Tibial nerve (tissue), 4 donors: Measurements from ENCODE around the gene PCSK5. TPM values are rescaled to one million over a fixed set of nuclear protein-coding genes. Genes with fewer than 3 reads are reported as not detected.

Experiments used
- DNase-seq, 2 donors: peaks; one replicate each; pipeline ENCODE4 v3.0.0-alpha.2; 2019; ENCODE audit warnings: low spot score in 2 of 2
- H3K27ac ChIP-seq, 4 donors: fragments of 200-600 bp; sonication (generic) in 3 of 4; one replicate each; pipeline ENCODE4 v1.5.1; 2017 to 2019; ENCODE audit warnings: mild to moderate bottlenecking in 1 of 4
- H3K27me3 ChIP-seq, 2 donors: fragments of 200-600 bp; sonication (generic) in 1 of 2; one replicate each; pipeline versions ENCODE4 v1.5.1 to v1.6.0; 2017 to 2019
- H3K36me3 ChIP-seq, 3 donors: fragments of 200-600 bp; sonication (generic); one replicate each; pipeline ENCODE4 v1.5.1; 2018 to 2019
- H3K4me1 ChIP-seq, 4 donors: fragments of 200-600 bp; sonication (generic) in 3 of 4; one replicate each; pipeline ENCODE4 v1.5.1; 2017 to 2019
- H3K4me3 ChIP-seq, 4 donors: fragments of 200-600 bp; sonication (generic) in 3 of 4; one replicate each; pipeline ENCODE4 v1.5.1; 2017 to 2019; ENCODE audit warnings: mild to moderate bottlenecking in 1 of 4, moderate library complexity in 1 of 4
- H3K9me3 ChIP-seq, 4 donors: fragments of 200-600 bp; sonication (generic) in 3 of 4; one replicate each; pipeline ENCODE4 v1.5.1; 2017 to 2019
- CTCF ChIP-seq, 5 experiments: fragments of 200-600 bp in 3 of 5; fragments of 450-650 bp in 2 of 5; sonication (generic) in 3 of 5; IDR thresholded peaks; one replicate each; pipeline ENCODE4 v1.5.1; 2016 to 2019; ENCODE audit warnings: antibody characterized with exemption in 5 of 5, mild to moderate bottlenecking in 3 of 5, moderate library complexity in 2 of 5
- EP300 ChIP-seq, 2 donors: sonication (generic); formaldehyde crosslinking; IDR thresholded peaks; one replicate each; pipeline ENCODE4 v1.6.1; 2017; ENCODE audit warnings: antibody characterized with exemption in 2 of 2, mild to moderate bottlenecking in 1 of 2
- POLR2A ChIP-seq, 2 donors: fragments of 450-650 bp; IDR thresholded peaks; one replicate each; pipeline ENCODE4 v1.6.1; 2017; ENCODE audit warnings: antibody characterized with exemption in 2 of 2, mild to moderate bottlenecking in 2 of 2, moderate library complexity in 2 of 2
- WGBS, 2 donors: methylation state at CpG; one replicate each; pipeline ENCODE4 v1.1.5; 2018; 5-methylcytosine and 5-hydroxymethylcytosine counted together
- total RNA-seq, 4 donors: library from RNA; depleted of rRNA; stranded (reverse); fragments of >200 nt; gene quantifications; one replicate each; pipeline ENCODE4 v1.1.0, GENCODE V29; 2016

PCSK5 gene
- total RNA-seq, 4 donors from 2014 or later = 12.5 to 32.7 (median 23.0) TPM

GRCh38 chr9:75889577-75889976, 896 bp upstream of the PCSK5 start:
- no peak for TF ChIP-seq POLR2A (IDR thresholded peaks at IDR 0.05)
- TF ChIP-seq CTCF (IDR thresholded peaks at IDR 0.05) = no peak
- TF ChIP-seq EP300 (IDR thresholded peaks at IDR 0.05) = no peak
- DNase-seq = no peak
- no peaks in the 10 kb centered on the region for H3K9me3 ChIP-seq
- peak overlapping the region; percentile 68 to 97 (median 84) for H3K4me3 ChIP-seq
- H3K4me1 ChIP-seq = peaks cover 0 to 36% (median 23%) of the 10 kb centered on the region in 4 donors
- 2 to 9% methylated on average over 7 of the region's 7 CpGs for WGBS, 2 donors
- H3K27me3 ChIP-seq = no peaks in the 10 kb centered on the region
- H3K27ac ChIP-seq = peak overlapping the region; percentile 6 to 92 (median 85)
- no peaks in the 10 kb centered on the region for H3K36me3 ChIP-seq

- H3K4me3 ChIP-seq = peak overlapping the region; percentile 68 to 97 (median 84)
- peaks cover 0 to 40% (median 23%) of the 10 kb centered on the region in 4 donors for H3K4me1 ChIP-seq
- H3K36me3 ChIP-seq = no peaks in the 10 kb centered on the region
- DNase-seq = peak in 1 of 2 donors; percentile 62
- peak overlapping the region; percentile 6 to 92 (median 85) for H3K27ac ChIP-seq
- H3K27me3 ChIP-seq = no peaks in the 10 kb centered on the region
- WGBS, 2 donors = 0 to 1% methylated on average over 24 of the region's 24 CpGs
- TF ChIP-seq POLR2A (IDR thresholded peaks at IDR 0.05) (no peak), EP300 (IDR thresholded peaks at IDR 0.05) (no peak), CTCF (IDR thresholded peaks at IDR 0.05) (no peak)
- no peaks in the 10 kb centered on the region for H3K9me3 ChIP-seq
These were observed 449 bp upstream of the PCSK5 start for GRCh38 chr9:75889977-75890471.

- H3K9me3 ChIP-seq = no peaks in the 10 kb centered on the region
- H3K36me3 ChIP-seq = no peaks in the 10 kb centered on the region
- H3K4me3 ChIP-seq = peak overlapping the region; percentile 68 to 97 (median 84)
- H3K4me1 ChIP-seq = peaks cover 0 to 52% (median 24%) of the 10 kb centered on the region in 4 donors
- peak overlapping the region; percentile 79 to 92 (median 85) for H3K27ac ChIP-seq
- TF ChIP-seq CTCF (IDR thresholded peaks at IDR 0.05) (no peak), POLR2A (IDR thresholded peaks at IDR 0.05) (no peak), EP300 (IDR thresholded peaks at IDR 0.05) (no peak)
- DNase-seq = peak in 1 of 2 donors; percentile 33
- WGBS, 2 donors = 0 to 1% methylated on average over 9 to 26 of the region's 28 CpGs
- H3K27me3 ChIP-seq = no peaks in the 10 kb centered on the region
These were observed 836 bp downstream of the PCSK5 start for GRCh38 chr9:75891277-75891741.

GRCh38 chr9:75891771-75892215, 1.3 kb downstream of the PCSK5 start:
- Histone ChIP-seq H3K9me3 (no peaks in the 10 kb centered on the region), H3K27ac (peak overlapping the region; percentile 79 to 92 (median 85))
- no peak for DNase-seq

More at GRCh38 chr9:75891771-75892215, 1.3 kb downstream of the PCSK5 start:
- Histone ChIP-seq H3K36me3 (no peaks in the 10 kb centered on the region), H3K27me3 (no peaks in the 10 kb centered on the region), H3K4me1 (peaks cover 0 to 56% (median 27%) of the 10 kb centered on the region in 4 donors), H3K4me3 (peak overlapping the region; percentile 68 to 97 (median 84))
- 0 to 1% methylated on average over 31 to 32 of the region's 32 CpGs for WGBS, 2 donors
- TF ChIP-seq CTCF (IDR thresholded peaks at IDR 0.05) (no peak), EP300 (IDR thresholded peaks at IDR 0.05) (no peak), POLR2A (IDR thresholded peaks at IDR 0.05) (no peak)
